ENCODE results near the gene COL11A2. TPM values are rescaled to one million over a fixed set of nuclear protein-coding genes. Genes with fewer than 3 reads are reported as not detected.

The COL11A2 gene
- total and polyA plus RNA-seq, 2 of the 13 experiments (the other 11 are each of a cell fraction or from before 2014, with no cell fraction given): 0.55 TPM

DNA sequence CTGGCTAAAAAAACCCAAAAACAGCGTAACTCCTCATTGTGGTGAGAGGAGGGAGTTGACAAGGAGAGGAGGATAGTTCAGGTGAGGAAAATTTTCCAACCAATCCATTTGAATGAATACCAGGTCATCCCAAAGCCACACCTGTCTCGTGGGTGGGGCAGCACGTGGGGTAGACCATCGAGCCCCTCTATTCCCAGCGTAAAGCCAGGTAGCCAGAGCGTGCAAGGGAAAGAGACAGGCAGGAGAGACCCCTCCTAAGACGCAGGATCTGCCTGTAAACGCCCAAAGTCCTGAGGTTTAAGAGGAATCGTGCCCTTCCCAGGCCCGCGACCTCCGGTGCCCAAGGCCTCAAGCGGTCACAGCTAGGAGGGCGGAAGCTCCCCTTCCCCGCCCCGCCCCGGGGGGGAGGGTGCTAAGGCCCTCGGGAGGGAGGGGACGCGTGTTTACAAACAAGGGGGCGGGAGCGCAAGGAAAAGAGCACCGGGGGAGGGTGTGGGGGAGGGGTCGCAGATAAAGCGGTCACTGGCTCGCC lies 7.5 kb upstream of the COL11A2 start (continued):
- TF ChIP-seq SOX6 (IDR thresholded peaks at IDR 0.05) (no peak), SOX6 (CRISPR knock-in tag; IDR thresholded peaks at IDR 0.05) (no peak), ZMYM3 (CRISPR knock-in tag; IDR thresholded peaks at IDR 0.05) (no peak), ZNF383 (CRISPR knock-in tag; IDR thresholded peaks at IDR 0.05; ENCODE audit: borderline replicate concordance) (no peak), YY1 (IDR thresholded peaks at IDR 0.05; ENCODE audit: insufficient read depth, insufficient replicate concordance, low read depth, low read length) (no peak), ZSCAN25 (CRISPR knock-in tag; IDR thresholded peaks at IDR 0.05) (no peak), ZNF775 (CRISPR knock-in tag; IDR thresholded peaks at IDR 0.05; ENCODE audit: borderline replicate concordance) (no peak), ZNF773 (CRISPR knock-in tag; IDR thresholded peaks at IDR 0.05; ENCODE audit: borderline replicate concordance) (no peak), NFRKB (IDR thresholded peaks at IDR 0.05) (no peak), ZNF530 (CRISPR knock-in tag; IDR thresholded peaks at IDR 0.05; ENCODE audit: low read depth) (0 out of 2 replicates have a peak, but pooled peaks have one; percentile 19), ZNF678 (CRISPR knock-in tag; IDR thresholded peaks at IDR 0.05) (no peak; the same call in 1 of the 2 replicates), ESRRA (CRISPR knock-in tag; IDR thresholded peaks at IDR 0.05; ENCODE audit: low read depth) (no peak; the same call in 1 of the 2 replicates), ZBTB25 (CRISPR knock-in tag; IDR thresholded peaks at IDR 0.05) (no peak), CBX5 (CRISPR knock-in tag; IDR thresholded peaks at IDR 0.05; ENCODE audit: borderline replicate concordance) (0 out of 2 replicates have a peak, but pooled peaks have one; percentile 19), ASH2L (IDR thresholded peaks at IDR 0.05; ENCODE audit: insufficient read length, low read depth, low read length) (no peak), BRD4 (CRISPR knock-in tag; IDR thresholded peaks at IDR 0.05) (no peak), ZNF883 (CRISPR knock-in tag; IDR thresholded peaks at IDR 0.05; ENCODE audit: not compliant biosample characterization) (no peak), HHEX (CRISPR knock-in tag; IDR thresholded peaks at IDR 0.05) (no peak), ZNF761 (CRISPR knock-in tag; conservative IDR thresholded peaks at IDR 0.05) (no peak), HOXA7 (CRISPR knock-in tag; IDR thresholded peaks at IDR 0.05) (no peak), GABPA (IDR thresholded peaks at IDR 0.05; ENCODE audit: low read depth, low read length) (no peak), GABPA (CRISPR knock-in tag; IDR thresholded peaks at IDR 0.05; ENCODE audit: low read depth) (no peak)
- TF ChIP-seq, protein P1, sequence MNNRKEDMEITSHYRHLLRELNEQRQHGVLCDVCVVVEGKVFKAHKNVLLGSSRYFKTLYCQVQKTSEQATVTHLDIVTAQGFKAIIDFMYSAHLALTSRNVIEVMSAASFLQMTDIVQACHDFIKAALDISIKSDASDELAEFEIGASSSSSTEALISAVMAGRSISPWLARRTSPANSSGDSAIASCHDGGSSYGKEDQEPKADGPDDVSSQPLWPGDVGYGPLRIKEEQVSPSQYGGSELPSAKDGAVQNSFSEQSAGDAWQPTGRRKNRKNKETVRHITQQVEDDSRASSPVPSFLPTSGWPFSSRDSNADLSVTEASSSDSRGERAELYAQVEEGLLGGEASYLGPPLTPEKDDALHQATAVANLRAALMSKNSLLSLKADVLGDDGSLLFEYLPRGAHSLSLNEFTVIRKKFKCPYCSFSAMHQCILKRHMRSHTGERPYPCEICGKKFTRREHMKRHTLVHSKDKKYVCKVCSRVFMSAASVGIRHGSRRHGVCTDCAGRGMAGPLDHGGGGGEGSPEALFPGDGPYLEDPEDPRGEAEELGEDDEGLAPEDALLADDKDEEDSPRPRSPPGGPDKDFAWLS (CRISPR knock-in tag; IDR thresholded peaks at IDR 0.05; ENCODE audit: borderline replicate concordance): no peak
- TF ChIP-seq, protein P2, sequence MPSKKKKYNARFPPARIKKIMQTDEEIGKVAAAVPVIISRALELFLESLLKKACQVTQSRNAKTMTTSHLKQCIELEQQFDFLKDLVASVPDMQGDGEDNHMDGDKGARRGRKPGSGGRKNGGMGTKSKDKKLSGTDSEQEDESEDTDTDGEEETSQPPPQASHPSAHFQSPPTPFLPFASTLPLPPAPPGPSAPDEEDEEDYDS (CRISPR knock-in tag; IDR thresholded peaks at IDR 0.05): peak; percentile 29; the same call in 1 of the 2 replicates
- TF ChIP-seq, protein P3, sequence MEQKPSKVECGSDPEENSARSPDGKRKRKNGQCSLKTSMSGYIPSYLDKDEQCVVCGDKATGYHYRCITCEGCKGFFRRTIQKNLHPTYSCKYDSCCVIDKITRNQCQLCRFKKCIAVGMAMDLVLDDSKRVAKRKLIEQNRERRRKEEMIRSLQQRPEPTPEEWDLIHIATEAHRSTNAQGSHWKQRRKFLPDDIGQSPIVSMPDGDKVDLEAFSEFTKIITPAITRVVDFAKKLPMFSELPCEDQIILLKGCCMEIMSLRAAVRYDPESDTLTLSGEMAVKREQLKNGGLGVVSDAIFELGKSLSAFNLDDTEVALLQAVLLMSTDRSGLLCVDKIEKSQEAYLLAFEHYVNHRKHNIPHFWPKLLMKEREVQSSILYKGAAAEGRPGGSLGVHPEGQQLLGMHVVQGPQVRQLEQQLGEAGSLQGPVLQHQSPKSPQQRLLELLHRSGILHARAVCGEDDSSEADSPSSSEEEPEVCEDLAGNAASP (CRISPR knock-in tag; IDR thresholded peaks at IDR 0.05; ENCODE audit: borderline replicate concordance): peak; percentile 58; the same call in 1 of the 2 replicates
- TF ChIP-seq, protein P4, sequence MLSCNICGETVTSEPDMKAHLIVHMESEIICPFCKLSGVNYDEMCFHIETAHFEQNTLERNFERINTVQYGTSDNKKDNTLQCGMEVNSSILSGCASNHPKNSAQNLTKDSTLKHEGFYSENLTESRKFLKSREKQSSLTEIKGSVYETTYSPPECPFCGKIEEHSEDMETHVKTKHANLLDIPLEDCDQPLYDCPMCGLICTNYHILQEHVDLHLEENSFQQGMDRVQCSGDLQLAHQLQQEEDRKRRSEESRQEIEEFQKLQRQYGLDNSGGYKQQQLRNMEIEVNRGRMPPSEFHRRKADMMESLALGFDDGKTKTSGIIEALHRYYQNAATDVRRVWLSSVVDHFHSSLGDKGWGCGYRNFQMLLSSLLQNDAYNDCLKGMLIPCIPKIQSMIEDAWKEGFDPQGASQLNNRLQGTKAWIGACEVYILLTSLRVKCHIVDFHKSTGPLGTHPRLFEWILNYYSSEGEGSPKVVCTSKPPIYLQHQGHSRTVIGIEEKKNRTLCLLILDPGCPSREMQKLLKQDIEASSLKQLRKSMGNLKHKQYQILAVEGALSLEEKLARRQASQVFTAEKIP (CRISPR knock-in tag; IDR thresholded peaks at IDR 0.05; ENCODE audit: borderline replicate concordance): no peak
